T-helper 1 cell treated with Interleukin-12 subunit alpha and Interleukin-12 subunit beta and Interleukin-4 antibody, amounts not matched to agents 30 ng/mL and 1 ng/mL, for 36 hours (primary cell): ENCODE measurements around the gene CDC27. TPM values are rescaled to one million over a fixed set of nuclear protein-coding genes. Genes with fewer than 3 reads are reported as not detected.
"Not testable (repeated sequence)": the region's sequence is repeated elsewhere in the genome, so short reads cannot be mapped to it uniquely, and the experiment has no call there.

Experiments
- intact Hi-C: fragments of 100-400 bp; cut with micrococcal nuclease; formaldehyde crosslinking; loops from one replicate; pipeline ENCODE4 v1.15.1; 2024
- total RNA-seq: library from RNA; stranded (reverse); gene quantifications from 2 replicates; pipeline ENCODE4 v1.2.3, GENCODE V29; 2022

CDC27 gene
- 109 and 122 TPM in 2 replicates for total RNA-seq

GRCh38 chr17:47188876-47189731 is at the start of gene CDC27:
Gene CDC27 (minus strand): TSS chr17:47189295. CDS start chr17:47189172, 123 bp downstream.
- intact Hi-C loops, result loop anchor here (1.0 to 2.0 kb wide), 11 partner anchors 16 to 994 kb away; partner anchors contain the start of genes GOSR2, ITGB3 and KPNB1

DNA sequence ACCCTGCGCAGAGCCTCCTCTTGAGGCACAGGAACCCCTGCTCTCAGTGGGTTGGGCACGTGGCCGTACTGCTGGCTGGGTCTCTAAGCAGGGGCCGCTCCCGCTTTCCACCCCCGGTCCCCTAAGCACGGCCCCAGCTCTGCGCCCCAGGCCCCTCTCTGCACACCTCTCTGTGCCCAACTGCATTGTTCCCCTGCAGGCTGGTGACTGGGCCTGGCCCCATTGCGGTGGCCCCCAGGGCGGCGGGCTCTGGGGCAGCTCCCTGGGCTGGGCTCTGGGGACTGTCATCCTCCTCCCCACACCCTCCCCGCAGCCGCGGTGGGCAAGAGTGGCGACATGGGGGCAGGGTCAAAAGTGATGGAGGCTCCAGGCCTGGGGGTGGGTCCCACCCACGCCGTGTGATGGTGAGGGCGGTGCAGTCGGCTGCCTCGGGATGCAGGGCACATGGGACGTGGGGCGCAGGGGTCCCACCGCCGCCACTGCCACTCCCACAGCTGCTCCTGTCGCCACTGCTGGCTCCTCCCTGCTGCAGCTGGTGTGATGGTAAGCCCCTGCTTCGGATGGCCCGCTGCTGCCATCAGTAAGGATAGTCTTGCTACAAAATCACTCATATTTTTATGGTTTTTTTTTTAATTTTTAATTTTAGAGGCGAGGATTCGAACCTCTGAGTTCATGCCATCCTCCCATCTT is 49.4 kb upstream of the CDC27 start:
- intact Hi-C loops, result no loop called here

- intact Hi-C loops, result no loop called here
These were observed 48.7 kb upstream of the CDC27 start for GRCh38 chr17:47237841-47238240.

GRCh38 chr17:47235923-47236322 is 46.8 kb upstream of the CDC27 start:
- intact Hi-C loops, result no loop called here

GRCh38 chr17:47235506-47235905 is 46.4 kb upstream of the CDC27 start:
- intact Hi-C loops, result no loop called here

DNA sequence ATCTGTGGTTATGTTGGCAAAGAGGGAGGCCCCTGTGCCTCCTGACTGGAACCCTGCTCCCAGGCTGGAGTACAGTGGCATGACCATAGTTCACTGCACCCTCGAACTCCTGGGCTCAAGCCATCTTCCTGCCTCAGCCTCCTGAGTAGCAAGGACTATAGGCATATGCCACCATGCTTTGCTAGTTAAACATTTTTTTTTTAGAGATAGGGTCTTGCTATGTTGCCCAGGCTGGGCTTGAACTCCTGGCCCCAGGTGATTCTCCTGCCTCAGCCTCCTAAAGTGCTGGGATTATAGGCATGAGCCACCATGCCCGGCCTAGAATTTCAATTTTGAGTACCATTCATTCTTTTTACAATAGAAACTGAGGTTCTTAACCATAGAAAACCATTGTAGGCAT is 43.4 kb upstream of the CDC27 start:
- intact Hi-C loops, result no loop called here

DNA sequence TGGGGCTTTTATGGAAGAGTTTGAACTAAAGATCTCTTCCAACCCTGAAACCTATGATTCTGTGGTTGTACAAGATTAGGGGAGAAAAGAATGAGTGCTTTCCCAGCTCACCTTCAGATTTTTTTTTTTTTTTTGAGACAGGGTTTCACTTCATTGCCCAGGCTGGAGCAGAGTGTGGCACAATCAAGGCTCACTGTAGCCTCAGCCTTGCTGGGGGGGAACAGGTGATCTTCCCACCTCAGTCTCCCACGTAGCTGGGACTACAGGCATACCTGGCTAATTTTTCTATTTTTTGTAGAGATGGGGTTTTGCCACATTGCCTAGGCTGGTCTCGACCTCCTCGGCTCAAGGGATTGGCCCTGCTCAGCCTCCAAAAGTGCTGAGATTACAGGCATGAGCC is 42.8 kb upstream of the CDC27 start:
- intact Hi-C loops, result no loop called here

DNA sequence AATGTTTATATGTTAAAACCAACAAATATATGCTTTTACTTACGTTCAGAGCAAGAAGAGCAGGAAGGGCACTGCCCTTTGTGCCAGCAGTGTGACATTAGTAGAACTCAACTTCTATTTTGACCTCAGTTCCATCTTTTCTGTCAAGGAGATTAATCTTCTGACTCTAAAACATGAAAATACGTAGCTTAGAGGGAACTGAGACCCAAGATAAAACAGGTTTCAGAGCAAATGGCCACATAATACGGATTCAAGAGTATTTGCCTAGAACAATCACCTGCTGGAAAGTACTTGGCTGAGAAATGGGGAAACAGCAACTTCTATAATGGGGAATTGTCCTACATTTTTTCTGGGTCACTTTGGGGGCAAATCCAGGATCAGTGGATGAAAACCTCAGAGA is 42.2 kb upstream of the CDC27 start:
- intact Hi-C loops, result no loop called here

DNA sequence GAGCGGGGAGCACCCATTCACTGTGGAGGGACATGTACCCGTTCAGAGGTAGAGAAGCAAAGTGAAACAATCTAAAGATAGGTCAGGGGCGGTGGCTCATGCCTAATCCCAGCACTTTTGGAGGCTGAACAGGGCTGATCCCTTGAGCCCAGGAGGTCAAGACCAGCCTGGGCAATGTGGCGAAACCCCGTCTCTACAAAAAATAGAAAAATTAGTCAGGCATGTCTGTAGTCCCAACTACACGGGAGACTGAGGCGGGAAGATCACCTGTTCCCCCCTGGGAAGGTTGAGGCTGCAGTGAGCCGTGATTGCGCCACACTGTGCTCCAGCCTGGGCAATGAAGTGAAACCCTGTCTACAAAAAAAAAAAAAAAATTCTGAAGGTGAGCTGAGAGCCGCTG is 41.8 kb upstream of the CDC27 start:
- intact Hi-C loops, result loop anchor here (1.0 kb wide), 1 partner anchor 22 kb away; the partner anchor contains the start of gene ITGB3

GRCh38 chr17:47229535-47230443 is 40.7 kb upstream of the CDC27 start:
- intact Hi-C loops, result loop anchor here (1.0 to 2.0 kb wide), 5 partner anchors 24 to 386 kb away; partner anchors contain the start of genes CDC27 and ITGB3

- intact Hi-C loops, result loop anchor here (2.0 kb wide), 1 partner anchor 39 kb away; the partner anchor contains the start of gene CDC27
These were observed 38.8 kb upstream of the CDC27 start for GRCh38 chr17:47227862-47228261.

GRCh38 chr17:47225911-47226688 is 37.0 kb upstream of the CDC27 start:
- intact Hi-C loops, result no loop called here

DNA sequence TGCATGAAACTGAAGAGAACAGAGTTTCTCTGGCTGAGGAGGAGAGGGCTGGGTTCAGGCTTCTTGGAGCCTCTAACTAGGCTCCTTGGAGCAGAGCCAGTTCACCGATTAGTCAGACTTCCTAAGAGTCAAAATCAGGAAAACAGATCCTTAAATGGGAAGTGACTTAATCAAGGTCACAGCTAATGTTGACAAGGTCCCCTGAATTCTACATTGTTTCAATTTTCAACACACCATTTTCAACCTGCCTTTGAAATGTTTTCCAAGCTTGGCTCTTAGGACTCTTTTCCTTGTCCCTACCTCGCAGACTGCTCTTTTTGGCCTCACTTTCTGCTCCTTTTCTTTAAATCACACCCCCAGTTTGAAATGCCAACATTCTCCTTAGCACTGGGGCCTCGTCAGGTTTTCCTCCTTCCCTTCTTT is 36.4 kb upstream of the CDC27 start:
- intact Hi-C loops, result no loop called here

DNA sequence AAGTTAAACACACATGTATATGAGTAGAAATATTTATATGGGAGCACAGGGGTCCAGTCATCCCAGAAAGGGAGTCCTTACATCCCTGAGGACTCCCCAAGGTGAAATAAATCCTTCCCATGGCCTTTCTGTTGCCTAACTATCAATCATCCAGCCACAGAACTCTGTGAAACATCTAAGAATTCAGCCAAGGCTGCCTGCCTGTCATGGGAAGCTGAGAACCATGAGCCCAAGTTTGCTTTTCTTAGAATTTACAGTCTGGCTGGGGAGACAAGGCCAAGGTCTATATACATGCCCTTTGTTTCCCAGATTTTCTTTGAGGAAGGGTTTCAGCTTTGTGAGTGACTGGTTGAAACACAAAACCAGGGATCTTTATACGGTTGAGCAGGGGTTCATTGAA is 35.9 kb upstream of the CDC27 start:
- intact Hi-C loops, result no loop called here

- intact Hi-C loops, result not testable (repeated sequence)
These were observed 35.0 kb upstream of the CDC27 start for GRCh38 chr17:47224077-47224476.

GRCh38 chr17:47223460-47223859 is 34.4 kb upstream of the CDC27 start:
- intact Hi-C loops, result no loop called here

- intact Hi-C loops, result no loop called here
These were observed 33.9 kb upstream of the CDC27 start for GRCh38 chr17:47223007-47223406.

DNA sequence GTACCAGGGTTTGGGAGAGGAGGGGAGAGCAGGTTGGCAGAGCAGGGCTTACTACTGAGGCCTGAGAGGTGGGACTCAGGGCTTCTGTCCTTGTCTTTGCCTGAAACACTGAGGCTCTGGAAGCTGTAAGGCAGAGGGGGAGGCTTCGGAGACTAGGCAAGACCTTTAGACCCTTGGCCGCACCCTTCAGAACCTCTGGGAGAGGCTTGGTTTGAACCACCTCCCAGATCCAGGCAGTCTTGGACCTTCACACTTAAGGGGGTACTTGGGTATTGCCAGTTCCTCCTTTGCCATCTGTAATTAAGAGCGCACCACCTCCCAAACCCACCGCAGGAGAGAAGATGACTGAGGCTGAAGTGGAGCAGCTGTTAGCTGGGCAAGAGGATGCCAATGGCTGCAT is 33.0 kb upstream of the CDC27 start:
- intact Hi-C loops, result no loop called here

DNA sequence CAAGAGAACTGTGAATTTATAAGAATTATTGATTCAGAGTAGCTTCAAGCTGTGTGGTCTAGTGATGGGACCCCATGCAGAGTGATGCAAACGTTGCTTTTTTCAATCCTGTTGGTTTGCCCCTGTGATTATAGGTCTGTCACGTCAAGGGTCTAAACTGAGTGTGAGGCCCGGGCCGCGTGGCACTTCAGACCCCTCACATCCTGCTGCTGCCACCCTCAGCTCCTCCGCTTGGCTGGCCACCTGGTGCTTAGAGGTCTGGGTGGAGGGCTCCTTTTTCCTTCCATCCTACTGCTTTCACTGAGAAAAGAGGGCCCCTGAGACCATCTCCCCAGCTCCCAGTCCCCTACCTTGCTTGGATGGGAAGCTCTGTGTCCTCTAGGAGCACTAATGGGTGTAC is 32.1 kb upstream of the CDC27 start:
- intact Hi-C loops, result no loop called here

DNA sequence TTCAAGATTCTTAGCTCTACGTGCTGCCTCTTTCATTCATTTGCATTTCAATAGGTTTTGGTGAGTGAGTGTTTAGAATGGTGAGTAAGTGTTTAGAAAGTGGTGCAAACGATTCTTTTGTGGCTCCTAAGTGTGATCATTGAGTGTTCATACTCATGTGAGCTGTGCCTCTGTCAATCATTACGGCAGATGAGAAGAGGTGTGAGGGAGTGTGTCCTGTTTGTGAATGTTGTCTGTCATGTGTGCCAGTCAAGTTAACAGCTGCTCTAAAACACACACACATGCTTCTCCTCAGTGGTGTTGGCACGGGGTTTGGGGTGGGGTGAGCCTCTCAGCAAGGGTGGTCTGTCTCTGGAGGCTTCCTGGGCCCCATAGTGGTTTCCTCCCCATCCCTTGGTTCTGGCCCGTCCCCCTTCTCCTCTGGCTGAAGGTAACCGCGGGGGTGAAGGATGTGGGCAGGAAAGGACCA is 31.5 kb upstream of the CDC27 start:
- intact Hi-C loops, result no loop called here
